ENCODE results near the gene CUBN. TPM values are rescaled to one million over a fixed set of nuclear protein-coding genes. Genes with fewer than 3 reads are reported as not detected.

Gene CUBN
- total RNA-seq, 1 experiment from 2014 or later, result 7.8 TPM

DNA sequence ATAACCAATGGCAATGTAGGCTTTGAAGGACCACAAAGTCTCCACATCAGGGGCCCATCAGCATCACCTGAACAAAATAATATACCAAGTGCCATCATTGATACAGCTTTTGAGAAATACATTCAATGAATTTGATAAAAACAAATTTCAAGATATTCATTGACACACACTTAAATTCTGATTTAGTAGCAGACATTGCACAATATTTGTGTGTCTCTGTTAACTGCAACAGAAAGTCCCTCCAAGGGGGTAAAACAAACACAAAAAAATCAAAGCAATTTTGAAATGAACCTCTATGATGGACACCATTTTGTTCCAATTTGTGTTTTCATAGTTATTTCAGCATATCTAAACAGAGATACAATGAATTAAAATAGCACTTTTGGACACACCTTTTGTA is 225.6 kb downstream of the CUBN start:
- in situ Hi-C loops (cut with HindIII; ENCODE audit: low pct_unique_long_range_greater_than_20kb, low sequenced_read_pairs), result no loop called here
- no peak for DNase-seq (ENCODE audit: low read depth, low spot score)

DNA sequence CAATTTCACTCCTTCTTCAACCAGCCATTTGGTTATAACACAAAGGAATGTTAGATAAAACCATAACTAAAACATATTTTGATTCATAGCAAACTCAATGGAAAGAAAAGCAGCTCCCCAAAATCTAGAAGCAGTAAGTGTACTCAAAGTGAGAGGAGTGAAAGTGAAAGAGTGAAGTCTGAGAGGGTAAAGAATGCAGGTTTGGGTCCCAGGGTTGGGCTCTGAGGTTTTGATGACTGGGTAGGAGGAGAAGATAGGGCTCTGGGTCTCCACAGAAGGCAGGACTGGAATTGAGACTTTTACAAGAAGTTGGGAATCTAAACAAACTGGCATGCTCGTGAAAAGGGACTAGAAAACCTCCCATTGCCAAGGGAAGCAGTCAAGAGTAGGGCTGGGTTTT is 227.0 kb downstream of the CUBN start:
- no peak for DNase-seq (ENCODE audit: low read depth, low spot score)
- in situ Hi-C loops (cut with HindIII; ENCODE audit: low pct_unique_long_range_greater_than_20kb, low sequenced_read_pairs), result no loop called here

DNA sequence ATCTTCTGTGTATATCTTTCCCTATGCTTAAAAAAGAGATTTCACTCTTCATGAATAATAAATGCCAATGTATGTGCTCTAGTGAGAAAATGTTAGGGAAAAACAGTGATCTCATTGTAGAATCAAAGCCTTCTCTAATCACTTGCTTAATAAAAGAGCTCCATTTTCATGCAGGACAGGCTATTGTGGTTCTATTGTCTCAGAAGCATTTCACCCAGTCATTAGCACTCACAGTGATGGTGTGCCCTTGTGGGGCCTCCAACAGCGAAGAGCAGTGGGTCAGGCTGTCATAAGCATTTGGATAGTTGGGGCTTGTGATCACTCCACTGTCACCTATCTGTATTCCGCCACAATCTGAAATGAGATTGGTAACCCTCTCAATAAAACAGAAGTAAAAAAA is 228.5 kb downstream of the CUBN start:
- no peak for DNase-seq (ENCODE audit: low read depth, low spot score)
- in situ Hi-C loops (cut with HindIII; ENCODE audit: low pct_unique_long_range_greater_than_20kb, low sequenced_read_pairs), result no loop called here

DNA sequence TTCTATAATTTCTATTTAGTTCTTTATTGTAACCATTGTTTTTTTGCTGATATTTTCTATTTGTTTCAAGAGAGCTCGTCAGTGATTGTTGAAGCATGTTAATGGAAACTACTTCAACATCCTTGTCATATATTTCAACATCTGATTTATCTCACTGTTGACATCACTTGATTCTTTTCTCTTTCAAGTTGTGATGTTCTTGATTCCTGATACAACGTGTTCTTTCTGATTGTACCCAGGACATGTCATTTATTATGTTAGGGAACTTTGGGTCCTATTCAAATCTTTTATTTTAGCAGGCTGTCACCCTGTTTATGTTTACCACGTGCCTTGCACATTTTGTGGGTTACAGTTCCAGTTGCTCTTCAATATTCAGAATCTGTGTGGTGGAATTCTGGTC is 232.6 kb downstream of the CUBN start:
- in situ Hi-C loops (cut with HindIII; ENCODE audit: low pct_unique_long_range_greater_than_20kb, low sequenced_read_pairs), result no loop called here
- DNase-seq (ENCODE audit: low read depth, low spot score), result no peak

DNA sequence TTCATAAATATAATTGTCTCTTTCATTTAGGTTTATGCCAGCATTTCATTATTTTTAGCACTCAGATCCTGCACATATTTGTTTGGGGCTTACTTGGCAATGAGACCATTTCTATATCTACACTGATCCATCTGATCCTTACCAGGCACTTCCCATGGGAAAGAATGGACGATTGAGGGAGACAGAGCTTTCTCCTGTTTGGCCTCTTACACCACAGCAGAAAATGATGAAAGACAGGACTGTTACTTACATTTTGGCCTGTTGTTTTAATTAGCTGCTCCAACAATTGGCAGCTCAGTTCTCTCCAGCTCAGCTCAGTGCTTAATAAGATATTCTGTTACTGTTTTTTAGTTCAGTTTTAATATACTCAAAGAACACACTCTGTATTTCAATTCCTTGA is 234.8 kb downstream of the CUBN start:
- in situ Hi-C loops (cut with HindIII; ENCODE audit: low pct_unique_long_range_greater_than_20kb, low sequenced_read_pairs), result no loop called here
- peak; percentile 92 for DNase-seq (ENCODE audit: low read depth, low spot score)

DNA sequence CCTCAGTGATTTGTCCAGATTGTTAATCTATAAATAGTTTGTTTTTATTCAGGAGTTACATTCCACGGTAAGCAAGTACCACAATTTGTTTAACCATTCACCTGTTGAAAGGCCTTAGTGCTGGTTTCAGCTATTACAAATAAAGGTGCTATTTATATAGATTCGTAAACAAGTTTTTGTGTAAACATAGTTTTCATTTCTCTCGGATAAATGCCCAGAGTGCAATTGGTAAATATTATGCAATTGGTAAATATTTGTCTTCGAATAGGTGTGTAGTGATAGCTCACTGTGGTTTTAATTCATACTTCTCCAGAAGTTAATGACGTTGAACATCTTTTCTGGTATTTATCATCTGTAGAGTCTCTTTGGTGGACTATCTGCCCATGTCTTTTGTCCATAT is 235.9 kb downstream of the CUBN start:
- in situ Hi-C loops (cut with HindIII; ENCODE audit: low pct_unique_long_range_greater_than_20kb, low sequenced_read_pairs), result no loop called here
- no peak for DNase-seq (ENCODE audit: low read depth, low spot score)

DNA sequence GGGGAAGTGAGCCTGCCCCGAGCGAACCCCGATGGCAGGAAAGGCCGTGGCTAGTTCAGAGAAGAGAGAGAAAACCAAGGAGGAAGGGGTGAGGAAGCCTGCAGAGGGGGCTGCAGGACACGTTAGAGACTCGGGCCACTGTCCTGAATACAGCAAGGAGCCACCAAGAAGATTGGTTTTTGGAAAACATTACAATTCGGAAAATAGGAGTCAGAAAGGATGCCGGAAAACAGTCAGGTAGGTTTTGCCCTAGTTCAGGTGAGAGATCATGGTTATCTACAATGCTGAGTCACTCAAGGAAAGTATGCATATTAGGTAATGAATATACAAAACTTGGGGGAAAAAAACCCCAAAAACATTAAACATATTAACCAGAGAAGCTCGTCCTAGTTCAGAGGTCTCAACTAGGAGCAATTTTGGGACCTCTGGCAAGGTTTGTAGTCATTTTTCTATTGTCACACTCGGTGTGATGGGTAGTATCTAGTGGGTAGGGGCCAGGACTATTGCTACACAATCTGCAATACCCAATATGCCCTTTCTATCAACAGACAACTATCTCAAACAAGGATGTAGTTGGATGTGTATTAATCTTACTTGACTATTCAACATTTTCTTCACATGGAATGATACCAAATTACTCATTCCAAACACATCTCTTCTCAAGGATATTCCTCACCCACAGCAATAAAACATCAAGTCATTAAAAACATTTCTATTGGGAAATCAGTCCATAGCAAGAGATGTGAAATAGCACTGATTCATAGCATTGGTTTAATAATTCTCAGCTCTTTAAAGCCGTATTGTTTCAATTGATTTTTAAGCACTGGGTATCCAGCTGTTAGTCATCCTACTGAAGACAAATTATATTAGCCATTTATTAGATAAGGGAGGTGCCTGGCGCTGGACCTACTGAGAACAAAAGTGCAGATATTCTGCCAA is 238.0 kb downstream of the CUBN start:
- DNase-seq (ENCODE audit: low read depth, low spot score), result peak; percentile 82
- in situ Hi-C loops (cut with HindIII; ENCODE audit: low pct_unique_long_range_greater_than_20kb, low sequenced_read_pairs), result no loop called here

DNA sequence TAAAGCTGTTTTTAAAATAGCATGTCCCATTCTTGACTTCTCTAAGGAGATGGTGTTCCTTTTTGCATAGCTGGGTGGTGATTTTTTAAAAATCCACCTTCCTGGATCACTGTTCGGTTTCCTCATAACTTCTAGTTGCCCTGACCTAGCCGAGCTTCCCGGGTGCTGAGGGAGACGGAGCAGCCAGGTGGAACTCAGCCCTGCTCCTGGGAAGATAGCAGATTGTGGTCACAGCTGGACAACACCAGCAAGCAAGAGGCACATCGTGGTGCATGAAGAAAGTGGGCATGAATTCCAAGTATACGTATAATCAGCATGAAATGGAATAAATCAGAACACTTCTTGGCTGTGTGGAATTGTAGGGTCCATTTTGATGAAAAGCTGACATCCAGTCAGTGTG is 238.9 kb downstream of the CUBN start:
- DNase-seq (ENCODE audit: low read depth, low spot score), result no peak
- in situ Hi-C loops (cut with HindIII; ENCODE audit: low pct_unique_long_range_greater_than_20kb, low sequenced_read_pairs), result no loop called here

DNA sequence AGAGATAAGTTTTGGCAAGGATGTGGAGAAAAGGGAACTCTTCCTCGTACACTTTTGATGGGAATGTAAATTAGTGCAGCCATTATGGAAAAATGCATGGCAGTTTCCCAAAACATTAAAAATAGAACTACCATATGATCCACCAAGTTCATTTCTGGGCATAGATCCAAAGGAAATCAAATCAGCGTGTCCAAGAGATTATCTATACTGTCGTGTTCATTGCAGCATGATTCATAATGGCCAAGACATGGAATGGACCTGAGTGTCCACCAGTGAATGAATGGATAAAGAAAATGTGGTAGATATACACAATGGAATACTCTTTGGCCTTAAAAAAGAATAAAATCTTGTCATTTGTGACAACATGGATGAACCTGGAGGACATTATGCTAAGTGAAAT is 242.0 kb downstream of the CUBN start:
- DNase-seq (ENCODE audit: low read depth, low spot score), result peak; percentile 53
- in situ Hi-C loops (cut with HindIII; ENCODE audit: low pct_unique_long_range_greater_than_20kb, low sequenced_read_pairs), result no loop called here

DNA sequence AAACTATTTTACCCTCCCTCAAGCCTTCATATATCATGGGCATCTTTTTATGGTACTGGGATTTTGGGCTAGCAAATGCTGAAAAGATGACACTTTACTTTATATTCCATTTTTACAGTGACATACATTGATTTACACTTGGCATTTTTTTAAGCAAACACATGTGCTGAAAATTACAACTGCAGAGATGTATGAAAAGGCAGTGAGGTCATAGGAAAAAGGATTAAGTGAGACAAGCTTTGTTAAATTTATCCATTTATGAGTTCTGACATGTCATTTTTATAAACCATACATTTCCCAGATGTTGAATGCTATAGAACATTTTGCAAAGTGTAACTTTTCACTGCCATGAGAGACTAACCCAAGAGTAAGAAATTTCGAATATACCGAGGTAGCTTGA is 243.6 kb downstream of the CUBN start:
- in situ Hi-C loops (cut with HindIII; ENCODE audit: low pct_unique_long_range_greater_than_20kb, low sequenced_read_pairs), result no loop called here
- no peak for DNase-seq (ENCODE audit: low read depth, low spot score)

DNA sequence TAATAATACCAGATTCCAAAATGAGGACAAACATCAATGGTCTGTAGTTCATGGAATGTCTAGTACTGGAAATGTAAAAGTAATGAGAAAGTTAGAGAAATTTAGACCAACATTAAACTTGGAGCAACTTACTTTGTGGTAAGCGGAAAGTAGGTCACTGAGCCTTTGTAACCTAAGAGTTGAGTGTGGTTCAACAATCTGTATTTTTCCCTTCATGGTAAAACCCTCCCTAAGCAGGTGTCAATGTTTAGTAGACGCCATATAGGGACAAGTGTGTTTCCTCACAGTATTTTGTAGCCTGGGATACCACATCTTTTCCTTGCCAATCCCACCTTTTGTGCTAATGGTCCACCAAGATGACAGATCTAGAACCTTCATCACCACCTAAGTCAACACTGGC is 245.1 kb downstream of the CUBN start:
- in situ Hi-C loops (cut with HindIII; ENCODE audit: low pct_unique_long_range_greater_than_20kb, low sequenced_read_pairs), result no loop called here
- DNase-seq (ENCODE audit: low read depth, low spot score), result no peak

DNA sequence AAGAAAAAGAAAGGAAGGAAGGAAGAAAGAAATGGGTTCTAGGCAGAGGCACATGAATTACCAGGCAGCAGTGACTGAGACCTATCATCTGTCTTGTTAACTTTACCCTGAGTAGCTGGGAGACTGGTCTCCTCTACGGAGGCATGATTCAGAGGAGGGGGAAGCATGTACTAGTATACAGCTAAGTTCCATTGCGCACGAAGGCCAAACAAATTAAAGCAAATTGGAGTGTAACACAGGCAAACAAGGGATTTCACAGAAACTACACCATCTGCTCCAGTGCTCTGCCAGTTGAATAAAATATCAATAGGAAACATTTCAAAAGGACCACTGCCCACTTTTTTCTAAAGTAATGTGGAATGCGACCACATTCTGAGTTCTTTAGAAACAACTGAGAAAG is 246.5 kb downstream of the CUBN start:
- no peak for DNase-seq (ENCODE audit: low read depth, low spot score)

DNA sequence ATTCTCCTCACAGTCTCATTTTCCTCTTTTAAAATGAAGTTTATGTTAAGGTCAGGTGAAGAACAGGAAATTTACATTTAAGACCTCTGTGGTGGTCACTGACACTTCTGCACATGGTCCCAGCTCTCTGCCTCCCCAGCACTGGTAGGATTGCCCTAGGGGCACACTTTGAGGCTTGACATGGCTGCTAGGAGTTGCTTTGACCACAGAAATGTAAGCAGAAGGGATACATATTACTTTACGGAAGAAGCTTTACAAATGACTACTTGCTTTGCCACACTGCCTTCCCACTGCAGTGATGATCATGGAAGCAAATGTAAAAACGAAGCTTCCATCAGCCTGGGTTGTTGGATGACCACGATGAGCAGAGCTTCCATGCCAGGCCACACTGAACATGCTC is 259.3 kb downstream of the CUBN start:
- in situ Hi-C loops (cut with HindIII; ENCODE audit: low pct_unique_long_range_greater_than_20kb, low sequenced_read_pairs), result loop anchor here (25.0 kb wide), 1 partner anchor 367 kb away; the partner anchor contains the start of gene VIM
- DNase-seq (ENCODE audit: low read depth, low spot score), result no peak

More for the DNA sequence above, 246.5 kb downstream of the CUBN start:
- in situ Hi-C loops (cut with HindIII; ENCODE audit: low pct_unique_long_range_greater_than_20kb, low sequenced_read_pairs), result no loop called here

DNA sequence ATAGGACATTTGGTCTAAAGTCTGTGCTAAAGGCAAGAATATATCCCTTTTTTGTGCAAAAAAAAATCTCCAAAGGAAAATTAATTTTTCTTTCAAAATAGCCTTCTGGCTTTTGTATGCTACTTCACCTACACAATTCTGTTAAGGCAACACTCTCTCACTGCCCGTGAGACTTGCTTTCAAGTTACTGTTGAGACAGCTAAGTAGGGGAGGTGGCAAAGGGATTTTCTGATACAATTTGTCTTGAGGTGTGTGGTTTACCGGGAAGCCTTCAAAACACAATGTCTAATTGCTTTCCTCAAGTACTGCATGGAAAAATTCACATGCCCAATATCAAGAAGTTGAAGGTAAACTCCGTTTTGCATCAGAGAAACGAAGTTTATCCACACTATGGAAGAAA is 261.6 kb downstream of the CUBN start:
- in situ Hi-C loops (cut with HindIII; ENCODE audit: low pct_unique_long_range_greater_than_20kb, low sequenced_read_pairs), result loop anchor here (25.0 kb wide), 1 partner anchor 369 kb away; the partner anchor contains the start of gene VIM
- DNase-seq (ENCODE audit: low read depth, low spot score), result no peak

DNA sequence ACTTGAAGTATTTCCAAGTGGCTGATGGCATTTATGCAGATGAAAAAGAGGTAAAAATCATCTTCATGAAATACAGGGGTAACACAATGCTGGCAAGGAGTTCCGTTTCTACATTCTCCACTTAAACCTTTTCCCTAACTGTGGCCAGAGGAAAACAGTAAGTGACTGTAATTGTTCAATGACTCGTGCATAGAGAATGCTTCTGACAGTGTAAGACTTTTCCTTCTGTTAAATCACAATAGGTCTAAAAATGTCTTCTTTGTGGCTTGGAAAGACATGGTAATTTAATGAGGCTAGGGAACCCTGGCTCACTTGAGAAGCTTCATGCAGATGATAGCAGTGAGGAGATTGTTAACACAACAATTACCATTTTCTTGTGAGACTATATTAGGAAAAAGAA is 262.1 kb downstream of the CUBN start:
- DNase-seq (ENCODE audit: low read depth, low spot score), result peak; percentile 19
- in situ Hi-C loops (cut with HindIII; ENCODE audit: low pct_unique_long_range_greater_than_20kb, low sequenced_read_pairs), result loop anchor here (25.0 kb wide), 1 partner anchor 370 kb away; the partner anchor contains the start of gene VIM

DNA sequence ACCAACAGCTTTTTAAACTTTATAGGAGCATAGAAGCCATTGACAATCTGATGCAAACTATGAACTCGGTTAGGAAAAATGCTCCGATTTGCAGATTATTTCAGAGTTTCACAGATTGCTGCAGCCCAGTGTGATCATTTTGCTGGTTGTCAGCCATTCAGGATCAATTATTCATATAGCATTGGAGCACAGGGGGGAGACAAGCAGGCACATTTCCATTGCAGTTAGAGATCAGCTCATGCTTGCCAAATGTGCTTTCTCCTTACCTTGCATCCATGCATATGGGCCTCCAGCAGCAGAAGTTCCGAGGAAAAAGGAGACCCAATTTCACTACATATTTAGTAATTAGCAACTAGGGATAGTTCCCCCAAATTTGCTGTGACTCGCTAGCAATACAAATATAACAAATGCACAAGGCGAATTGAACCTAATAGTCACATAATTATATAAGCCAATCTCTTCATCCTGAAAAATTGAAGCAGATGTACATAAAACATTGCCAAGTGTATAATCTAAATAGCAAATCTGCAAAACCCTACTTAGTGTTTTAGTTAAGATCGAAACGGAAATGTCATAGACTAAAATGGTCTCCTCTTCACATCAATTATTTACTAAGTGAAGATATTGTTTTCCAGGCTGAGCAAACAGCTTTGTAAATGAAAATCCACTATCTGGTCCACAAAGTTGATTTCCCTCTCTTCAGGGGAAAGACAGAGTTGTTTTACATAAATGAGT is 262.9 kb downstream of the CUBN start:
- in situ Hi-C loops (cut with HindIII; ENCODE audit: low pct_unique_long_range_greater_than_20kb, low sequenced_read_pairs), result loop anchor here (25.0 kb wide), 1 partner anchor 371 kb away; the partner anchor contains the start of gene VIM
- DNase-seq (ENCODE audit: low read depth, low spot score), result no peak

DNA sequence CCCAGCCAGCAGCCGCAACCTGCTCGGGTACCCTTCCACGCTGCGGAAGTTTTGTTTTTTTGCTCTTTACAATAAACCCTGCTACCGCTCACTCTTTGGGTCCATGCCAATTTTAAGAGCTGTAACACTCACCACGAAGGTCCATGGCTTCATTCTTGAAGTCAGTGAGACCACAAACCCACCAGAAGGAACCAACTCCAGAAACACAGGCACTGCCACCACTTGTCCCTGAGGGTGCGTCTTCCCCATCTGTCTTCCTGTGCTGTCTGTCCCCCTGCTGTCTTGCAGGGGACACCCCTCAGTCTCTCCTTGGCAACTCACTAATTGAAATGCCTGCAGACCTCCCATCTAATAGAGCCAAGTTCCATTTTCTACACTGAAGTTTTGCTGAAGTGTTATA is 263.8 kb downstream of the CUBN start:
- in situ Hi-C loops (cut with HindIII; ENCODE audit: low pct_unique_long_range_greater_than_20kb, low sequenced_read_pairs), result loop anchor here (25.0 kb wide), 1 partner anchor 372 kb away; the partner anchor contains the start of gene VIM
- DNase-seq (ENCODE audit: low read depth, low spot score), result no peak

DNA sequence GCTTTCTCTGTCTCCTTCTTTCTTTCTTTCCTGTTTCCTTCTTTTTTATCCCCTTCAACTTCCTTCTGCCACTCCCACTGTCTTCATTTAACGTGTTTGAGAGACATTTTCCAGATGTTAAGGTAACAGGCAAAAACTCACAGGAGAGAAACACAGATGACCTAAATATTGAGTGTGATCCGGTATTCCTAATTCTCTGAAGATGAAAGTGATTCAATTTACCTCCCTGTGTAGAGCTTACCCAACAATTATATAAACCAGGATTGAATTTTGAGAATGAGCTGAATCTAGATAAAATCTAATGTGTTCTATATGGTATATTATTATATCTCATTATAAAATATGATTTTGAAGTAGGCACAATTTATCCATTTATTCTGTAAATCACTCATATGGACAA is 265.8 kb downstream of the CUBN start:
- in situ Hi-C loops (cut with HindIII; ENCODE audit: low pct_unique_long_range_greater_than_20kb, low sequenced_read_pairs), result loop anchor here (25.0 kb wide), 1 partner anchor 374 kb away; the partner anchor contains the start of gene VIM

More for the DNA sequence above, 265.8 kb downstream of the CUBN start:
- no peak for DNase-seq (ENCODE audit: low read depth, low spot score)

Data from SK-MEL-5 (cell line).